Skin epidermis (tissue), 12 donors: ENCODE data around the gene CFAP299.
"Not testable (repeated sequence)": the region's sequence is repeated elsewhere in the genome, so short reads cannot be mapped to it uniquely, and the experiment has no call there.

Experiments
- H3K27ac ChIP-seq, 21 experiments: fragments of 200-600 bp; sonication (generic) in 11 of 21; one replicate each; pipeline ENCODE4 v1.5.0; 2020; ENCODE audit warnings: mild to moderate bottlenecking in 3 of 21, inconsistent platforms in 2 of 21, moderate library complexity in 2 of 21
- H3K4me3 ChIP-seq, 7 experiments: fragments of 200-600 bp; sonication (generic) in 2 of 7; one replicate each; pipeline ENCODE4 v1.5.0; 2020; ENCODE audit warnings: inconsistent platforms in 2 of 7, mild to moderate bottlenecking in 2 of 7, moderate library complexity in 1 of 7

Gene CFAP299

GRCh38 chr4:80322716-80323115 is 12.8 kb upstream of the CFAP299 start:
- no peak overlapping the region for H3K27ac ChIP-seq
- H3K4me3 ChIP-seq = no peak overlapping the region

GRCh38 chr4:80324171-80324570 is 11.4 kb upstream of the CFAP299 start:
- no peak overlapping the region for H3K4me3 ChIP-seq

GRCh38 chr4:80331693-80332092 is 3.8 kb upstream of the CFAP299 start:
- no peak overlapping the region for H3K27ac ChIP-seq
- no peak overlapping the region for H3K4me3 ChIP-seq

More at GRCh38 chr4:80324171-80324570, 11.4 kb upstream of the CFAP299 start:
- no peak overlapping the region for H3K27ac ChIP-seq

GRCh38 chr4:80333121-80333520 is 2.4 kb upstream of the CFAP299 start:
- Histone ChIP-seq H3K4me3 (no peak overlapping the region), H3K27ac (no peak overlapping the region)

- Histone ChIP-seq H3K27ac (no peak overlapping the region), H3K4me3 (no peak overlapping the region)
Observed at GRCh38 chr4:80334568-80334967, 962 bp upstream of the CFAP299 start.

- Histone ChIP-seq H3K27ac (no peak overlapping the region), H3K4me3 (peak overlapping the region; percentile 24 to 49 (median 37))
Observed at GRCh38 chr4:80335226-80335553, 340 bp upstream of the CFAP299 start.

GRCh38 chr4:80336582-80336981 is 1.1 kb downstream of the CFAP299 start:
- Histone ChIP-seq H3K27ac (no peak overlapping the region), H3K4me3 (no peak overlapping the region)

GRCh38 chr4:80340036-80340435 is 4.5 kb downstream of the CFAP299 start:
- Histone ChIP-seq H3K4me3 (no peak overlapping the region), H3K27ac (no peak overlapping the region)

GRCh38 chr4:80342684-80343083 is 7.2 kb downstream of the CFAP299 start:
- H3K27ac ChIP-seq, H3K4me3 ChIP-seq: not testable (repeated sequence)

- no peak overlapping the region for H3K27ac ChIP-seq
- no peak overlapping the region for H3K4me3 ChIP-seq
Observed at GRCh38 chr4:80343887-80344286, 8.4 kb downstream of the CFAP299 start.

- H3K4me3 ChIP-seq = no peak overlapping the region
- H3K27ac ChIP-seq = no peak overlapping the region
Observed at GRCh38 chr4:80360084-80360483, 24.6 kb downstream of the CFAP299 start.

GRCh38 chr4:80360900-80361299 is 25.4 kb downstream of the CFAP299 start:
- H3K4me3 ChIP-seq = no peak overlapping the region
- H3K27ac ChIP-seq = no peak overlapping the region

- H3K4me3 ChIP-seq = no peak overlapping the region
- no peak overlapping the region for H3K27ac ChIP-seq
Observed at GRCh38 chr4:80361329-80361900, 25.9 kb downstream of the CFAP299 start.

- H3K4me3 ChIP-seq = no peak overlapping the region
Observed at GRCh38 chr4:80362578-80363181, 27.1 kb downstream of the CFAP299 start.

GRCh38 chr4:80365928-80366327 is 30.4 kb downstream of the CFAP299 start:
- no peak overlapping the region for H3K4me3 ChIP-seq
- H3K27ac ChIP-seq = no peak overlapping the region

More at GRCh38 chr4:80362578-80363181, 27.1 kb downstream of the CFAP299 start:
- H3K27ac ChIP-seq = no peak overlapping the region

- H3K27ac ChIP-seq = no peak overlapping the region
- no peak overlapping the region for H3K4me3 ChIP-seq
Observed at GRCh38 chr4:80367737-80368136, 32.2 kb downstream of the CFAP299 start.

- Histone ChIP-seq H3K4me3 (no peak overlapping the region), H3K27ac (no peak overlapping the region)
Observed at GRCh38 chr4:80370635-80371034, 35.1 kb downstream of the CFAP299 start.

- Histone ChIP-seq H3K4me3 (no peak overlapping the region), H3K27ac (no peak overlapping the region)
Observed at GRCh38 chr4:80371046-80371445, 35.5 kb downstream of the CFAP299 start.

GRCh38 chr4:80374180-80374579 is 38.6 kb downstream of the CFAP299 start:
- no peak overlapping the region for H3K27ac ChIP-seq
- H3K4me3 ChIP-seq = no peak overlapping the region

GRCh38 chr4:80382090-80382832 is 46.7 kb downstream of the CFAP299 start:
- H3K27ac ChIP-seq = no peak overlapping the region
- H3K4me3 ChIP-seq = no peak overlapping the region
